ENCODE results near the gene CHP1.
"Not testable (repeated sequence)": the region's sequence is repeated elsewhere in the genome, so short reads cannot be mapped to it uniquely, and the experiment has no call there.

The CHP1 gene

GRCh38 chr15:41320805-41321330 is 89.8 kb downstream of the CHP1 start:
- H2BK120ac ChIP-seq (ENCODE audit: insufficient read depth, low read length, poor library complexity); H3K79me2 ChIP-seq (ENCODE audit: control insufficient read depth, insufficient read depth, low read length, poor library complexity); H3K9me3 ChIP-seq (ENCODE audit: insufficient read depth, low read depth, low read length); H3K4me3 ChIP-seq (ENCODE audit: low read depth, low read length); H3K18ac ChIP-seq (ENCODE audit: low read length); H2BK5ac ChIP-seq (ENCODE audit: low read depth, low read length, poor library complexity); H4K8ac ChIP-seq (ENCODE audit: low read depth, low read length); H3K27me3 ChIP-seq (ENCODE audit: insufficient read depth, low read length); H3K4me1 ChIP-seq (ENCODE audit: control insufficient read depth in 1 of 2, insufficient read depth in 2 of 2, low read length in 2 of 2); H2AFZ ChIP-seq (ENCODE audit: insufficient read depth, low read length, poor library complexity); H2AK5ac ChIP-seq (ENCODE audit: low read length); H3K23ac ChIP-seq (ENCODE audit: low read length); H3K4me2 ChIP-seq (ENCODE audit: low read length); H3K4ac ChIP-seq (ENCODE audit: low read depth, low read length); H4K91ac ChIP-seq (ENCODE audit: low read depth, low read length); H3K9ac ChIP-seq (ENCODE audit: low read length); DNase-seq; H3K27ac ChIP-seq (ENCODE audit: low read depth, low read length); H3K36me3 ChIP-seq (ENCODE audit: control insufficient read depth in 1 of 2, insufficient read depth in 2 of 2, low read length in 2 of 2); H4K12ac ChIP-seq (ENCODE audit: low read depth, low read length); H3K14ac ChIP-seq (ENCODE audit: low read length); H3K79me1 ChIP-seq (ENCODE audit: low read length); H2BK12ac ChIP-seq (ENCODE audit: low read length): not testable (repeated sequence)
- no CpG with 5 or more reads among the region's 39 CpGs for WGBS (ENCODE audit: extremely low coverage, insufficient coverage, insufficient read length)

GRCh38 chr15:41323611-41324010 is 92.5 kb downstream of the CHP1 start:
- H4K12ac ChIP-seq (ENCODE audit: low read depth, low read length) = no peak overlapping the region
- H2AFZ ChIP-seq (ENCODE audit: insufficient read depth, low read length, poor library complexity) = no peak overlapping the region
- no peak overlapping the region for H4K8ac ChIP-seq (ENCODE audit: low read depth, low read length)
- no peak overlapping the region for H3K23ac ChIP-seq (ENCODE audit: low read length)
- no peaks in the 10 kb centered on the region for H3K9me3 ChIP-seq (ENCODE audit: insufficient read depth, low read depth, low read length)
- no peak for DNase-seq
- no peak overlapping the region for H3K27ac ChIP-seq (ENCODE audit: low read depth, low read length)
- no peaks in the 10 kb centered on the region for H3K79me2 ChIP-seq (ENCODE audit: control insufficient read depth, insufficient read depth, low read length, poor library complexity)
- H2AK5ac ChIP-seq (ENCODE audit: low read length) = no peak overlapping the region
- no peak overlapping the region for H3K4me2 ChIP-seq (ENCODE audit: low read length)
- no peaks in the 10 kb centered on the region for H3K27me3 ChIP-seq (ENCODE audit: insufficient read depth, low read length)
- WGBS (ENCODE audit: extremely low coverage, insufficient coverage, insufficient read length) = no CpG with 5 or more reads among the region's 1 CpG
- no peak overlapping the region for H3K18ac ChIP-seq (ENCODE audit: low read length)
- no peak overlapping the region for H3K14ac ChIP-seq (ENCODE audit: low read length)
- H4K91ac ChIP-seq (ENCODE audit: low read depth, low read length) = no peak overlapping the region
- peaks cover 4 to 5% of the 10 kb centered on the region in 2 experiments for H3K36me3 ChIP-seq (ENCODE audit: control insufficient read depth in 1 of 2, insufficient read depth in 2 of 2, low read length in 2 of 2)
- H2BK120ac ChIP-seq (ENCODE audit: insufficient read depth, low read length, poor library complexity) = no peak overlapping the region
- no peak overlapping the region for H2BK5ac ChIP-seq (ENCODE audit: low read depth, low read length, poor library complexity)
- H3K4me1 ChIP-seq (ENCODE audit: control insufficient read depth in 1 of 2, insufficient read depth in 2 of 2, low read length in 2 of 2) = no peaks in the 10 kb centered on the region
- no peak overlapping the region for H3K4me3 ChIP-seq (ENCODE audit: low read depth, low read length)
- H3K4ac ChIP-seq (ENCODE audit: low read depth, low read length) = no peak overlapping the region
- H3K79me1 ChIP-seq (ENCODE audit: low read length) = no peaks in the 10 kb centered on the region
- no peak overlapping the region for H2BK12ac ChIP-seq (ENCODE audit: low read length)
- H3K9ac ChIP-seq (ENCODE audit: low read length) = no peak overlapping the region

GRCh38 chr15:41331281-41331680 is 100.2 kb downstream of the CHP1 start:
- Histone ChIP-seq H3K4me1 (ENCODE audit: control insufficient read depth in 1 of 2, insufficient read depth in 2 of 2, low read length in 2 of 2) (peaks cover 2 to 3% of the 10 kb centered on the region in 2 experiments), H3K4me3 (ENCODE audit: low read depth, low read length) (no peak overlapping the region), H3K18ac (ENCODE audit: low read length) (no peak overlapping the region), H2AK5ac (ENCODE audit: low read length) (no peak overlapping the region), H3K27ac (ENCODE audit: low read depth, low read length) (no peak overlapping the region), H2AFZ (ENCODE audit: insufficient read depth, low read length, poor library complexity) (no peak overlapping the region), H3K9ac (ENCODE audit: low read length) (no peak overlapping the region), H3K36me3 (ENCODE audit: control insufficient read depth in 1 of 2, insufficient read depth in 2 of 2, low read length in 2 of 2) (peaks cover 1 to 4% of the 10 kb centered on the region in 2 experiments), H2BK12ac (ENCODE audit: low read length) (no peak overlapping the region), H3K79me2 (ENCODE audit: control insufficient read depth, insufficient read depth, low read length, poor library complexity) (peaks cover 10% of the 10 kb centered on the region), H3K4me2 (ENCODE audit: low read length) (peak overlapping the region; percentile 85), H2BK5ac (ENCODE audit: low read depth, low read length, poor library complexity) (no peak overlapping the region), H4K12ac (ENCODE audit: low read depth, low read length) (no peak overlapping the region), H3K27me3 (ENCODE audit: insufficient read depth, low read length) (no peaks in the 10 kb centered on the region), H4K91ac (ENCODE audit: low read depth, low read length) (no peak overlapping the region), H3K4ac (ENCODE audit: low read depth, low read length) (no peak overlapping the region), H3K9me3 (ENCODE audit: insufficient read depth, low read depth, low read length) (peaks cover 2% of the 10 kb centered on the region), H4K8ac (ENCODE audit: low read depth, low read length) (no peak overlapping the region), H2BK120ac (ENCODE audit: insufficient read depth, low read length, poor library complexity) (no peak overlapping the region), H3K79me1 (ENCODE audit: low read length) (peaks cover 7% of the 10 kb centered on the region), H3K14ac (ENCODE audit: low read length) (no peak overlapping the region), H3K23ac (ENCODE audit: low read length) (no peak overlapping the region)
- no peak for DNase-seq
- WGBS (ENCODE audit: extremely low coverage, insufficient coverage, insufficient read length) = no CpG with 5 or more reads among the region's 6 CpGs

Data from trophoblast cell (in vitro differentiated cells and primary cell).